IPS-15b (cell line): ENCODE data around the gene NRSN2.

Source experiments
- H3K27me3 ChIP-seq: one replicate; pipeline ENCODE4 v1.6.1; 2013; ENCODE audit warnings: low read length; ENCODE audit not compliant: control insufficient read depth, insufficient read depth
- H3K36me3 ChIP-seq: one replicate; pipeline ENCODE4 v1.6.1; 2013; ENCODE audit warnings: low read length; ENCODE audit not compliant: control insufficient read depth, insufficient read depth
- H3K4me1 ChIP-seq: one replicate; pipeline ENCODE4 v1.6.1; 2013; ENCODE audit warnings: mild to moderate bottlenecking, low read length; ENCODE audit not compliant: control insufficient read depth, insufficient read depth
- H3K4me3 ChIP-seq: one replicate; pipeline ENCODE4 v1.5.1; 2013; ENCODE audit warnings: low read depth, low read length
- H3K9ac ChIP-seq: one replicate; pipeline ENCODE4 v1.6.1; 2013; ENCODE audit warnings: low read depth, mild to moderate bottlenecking, low read length
- H3K9me3 ChIP-seq: one replicate; pipeline ENCODE4 v1.6.1; 2013; ENCODE audit warnings: mild to moderate bottlenecking, low read length; ENCODE audit not compliant: control insufficient read depth, insufficient read depth

The NRSN2 gene, protein sequence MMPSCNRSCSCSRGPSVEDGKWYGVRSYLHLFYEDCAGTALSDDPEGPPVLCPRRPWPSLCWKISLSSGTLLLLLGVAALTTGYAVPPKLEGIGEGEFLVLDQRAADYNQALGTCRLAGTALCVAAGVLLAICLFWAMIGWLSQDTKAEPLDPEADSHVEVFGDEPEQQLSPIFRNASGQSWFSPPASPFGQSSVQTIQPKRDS

DNA sequence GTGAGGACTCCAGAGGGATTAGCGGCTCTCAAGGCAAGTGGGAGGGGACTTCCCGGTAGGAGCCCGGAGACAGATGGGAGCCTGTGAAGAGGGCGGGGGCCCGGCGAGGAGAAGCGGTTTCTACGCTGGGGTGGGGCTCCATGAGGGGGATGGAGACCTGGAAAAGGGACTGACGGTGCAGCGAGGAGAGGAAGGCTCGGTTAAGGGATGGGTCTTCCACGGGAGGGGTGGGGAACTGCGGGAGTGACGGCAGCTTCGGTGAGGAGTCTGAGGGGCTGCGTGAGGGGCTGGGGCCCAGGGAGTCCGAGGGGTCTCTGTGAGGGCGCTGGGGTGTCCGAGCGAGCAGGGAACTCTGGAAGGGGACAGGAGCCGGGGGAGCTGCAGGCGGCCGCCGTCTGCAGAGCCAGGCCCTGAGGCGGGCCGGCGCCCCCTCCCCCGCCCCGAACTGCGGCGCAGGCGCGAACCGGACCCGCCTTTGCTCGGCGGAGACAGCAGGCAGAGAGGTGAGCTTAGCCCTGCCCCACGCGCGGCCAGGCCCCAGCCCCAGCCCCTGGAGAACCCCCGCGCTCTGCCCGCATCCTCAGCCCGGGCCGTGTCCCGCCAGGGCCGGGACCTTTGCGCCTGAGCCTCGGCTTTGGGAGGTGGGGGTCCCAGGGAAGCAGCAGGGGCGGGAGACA is at the start of gene NRSN2:
Gene NRSN2, plus strand, starts transcription at position 472 of the 677 bp plus-strand sequence. CDS start 2,533 bp downstream, outside the sequence.
- Histone ChIP-seq H3K4me3 (peak within 1 kb of the TSS; percentile 69), H3K36me3 (no peaks in the 10 kb centered on the region), H3K9ac (peak within 1 kb of the TSS; percentile 73), H3K4me1 (peaks cover 14% of the 10 kb centered on the region), H3K27me3 (peaks cover 5% of the 10 kb centered on the region), H3K9me3 (no peaks in the 10 kb centered on the region)

DNA sequence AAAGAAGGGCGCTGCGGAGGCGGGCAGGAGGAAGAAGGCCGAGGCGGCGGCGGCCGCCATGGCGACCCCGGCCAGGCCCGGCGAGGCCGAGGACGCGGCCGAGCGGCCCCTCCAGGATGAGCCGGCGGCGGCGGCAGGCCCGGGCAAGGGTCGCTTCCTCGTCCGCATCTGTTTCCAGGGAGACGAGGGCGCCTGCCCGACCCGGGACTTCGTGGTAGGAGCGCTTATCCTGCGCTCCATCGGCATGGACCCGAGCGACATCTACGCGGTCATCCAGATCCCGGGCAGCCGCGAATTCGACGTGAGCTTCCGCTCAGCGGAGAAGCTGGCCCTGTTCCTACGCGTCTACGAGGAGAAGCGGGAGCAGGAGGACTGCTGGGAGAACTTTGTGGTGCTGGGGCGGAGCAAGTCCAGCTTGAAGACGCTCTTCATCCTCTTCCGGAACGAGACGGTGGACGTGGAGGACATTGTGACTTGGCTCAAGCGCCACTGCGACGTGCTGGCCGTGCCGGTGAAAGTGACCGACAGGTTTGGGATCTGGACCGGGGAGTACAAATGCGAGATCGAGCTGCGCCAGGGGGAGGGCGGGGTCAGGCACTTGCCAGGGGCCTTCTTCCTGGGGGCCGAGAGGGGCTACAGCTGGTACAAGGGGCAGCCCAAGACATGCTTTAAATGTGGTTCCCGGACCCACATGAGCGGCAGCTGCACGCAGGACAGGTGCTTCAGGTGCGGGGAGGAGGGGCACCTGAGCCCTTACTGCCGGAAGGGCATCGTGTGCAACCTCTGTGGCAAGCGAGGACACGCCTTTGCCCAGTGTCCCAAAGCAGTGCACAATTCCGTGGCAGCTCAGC is 48.8 kb upstream of the NRSN2 start:
- H3K4me1 ChIP-seq, result peaks cover 23% of the 10 kb centered on the region
- peak overlapping the region; percentile 72 for H3K4me3 ChIP-seq
- no peaks in the 10 kb centered on the region for H3K36me3 ChIP-seq
- H3K9ac ChIP-seq, result peak overlapping the region; percentile 29
- H3K9me3 ChIP-seq, result no peaks in the 10 kb centered on the region
- H3K27me3 ChIP-seq, result peaks cover 36% of the 10 kb centered on the region

DNA sequence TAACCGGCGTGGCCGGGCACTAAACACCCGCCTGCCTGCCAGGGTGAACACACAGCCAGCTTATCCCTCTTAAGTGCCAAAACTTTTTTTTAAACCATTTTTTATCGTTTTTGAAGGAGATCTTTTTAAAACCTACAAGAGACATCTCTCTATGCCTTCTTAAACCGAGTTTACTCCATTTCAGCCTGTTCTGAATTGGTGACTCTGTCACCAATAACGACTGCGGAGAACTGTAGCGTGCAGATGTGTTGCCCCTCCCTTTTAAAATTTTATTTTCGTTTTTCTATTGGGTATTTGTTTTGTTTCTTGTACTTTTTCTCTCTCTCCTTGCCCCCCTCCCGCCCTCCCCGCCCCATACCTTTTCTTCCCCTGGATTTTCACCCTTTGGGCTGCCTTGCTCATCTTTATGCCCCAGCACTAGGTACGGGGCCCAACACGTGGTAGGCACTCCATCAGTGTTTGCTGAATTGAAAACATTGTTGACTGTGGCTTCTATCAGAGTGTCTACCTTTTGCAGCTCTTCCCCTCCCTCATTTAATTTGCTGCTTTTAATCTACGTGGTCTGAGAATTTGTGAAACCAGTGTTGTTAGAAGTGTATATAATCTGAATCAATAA is 48.0 kb upstream of the NRSN2 start:
- no peaks in the 10 kb centered on the region for H3K36me3 ChIP-seq
- H3K4me1 ChIP-seq, result peaks cover 23% of the 10 kb centered on the region

DNA sequence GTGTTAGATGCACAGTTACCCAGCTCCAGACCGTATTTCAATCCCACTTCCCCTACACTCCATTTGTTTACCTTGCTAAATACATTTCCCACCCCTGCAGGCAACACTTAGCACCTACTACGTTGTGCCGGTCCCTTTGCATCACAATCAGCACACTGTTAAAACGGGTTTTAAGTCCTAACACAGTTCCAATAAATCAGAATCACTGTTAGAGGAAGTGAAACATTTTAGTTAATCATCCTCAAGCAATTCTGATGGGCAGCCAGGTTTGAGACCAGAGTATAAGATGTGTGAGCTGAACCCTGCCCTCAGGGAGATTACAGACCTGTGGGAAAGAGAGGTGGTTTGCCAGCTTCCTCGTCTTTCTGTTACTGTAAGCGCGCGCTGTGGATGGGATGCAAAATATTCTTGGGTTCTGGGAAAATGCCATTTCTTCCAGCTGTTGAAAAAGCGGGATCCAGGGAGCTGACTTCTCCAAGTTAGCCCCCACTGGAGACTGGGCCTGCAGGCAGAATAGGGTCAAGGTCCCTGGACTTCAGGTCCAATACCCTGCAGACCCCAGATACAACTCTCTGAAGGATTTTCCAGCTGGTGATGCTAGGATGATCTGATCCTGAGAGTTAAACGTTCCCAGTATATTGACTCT is 46.4 kb upstream of the NRSN2 start:
- H3K9ac ChIP-seq, result no peak overlapping the region
- H3K27me3 ChIP-seq, result peaks cover 17% of the 10 kb centered on the region
- H3K9me3 ChIP-seq, result no peaks in the 10 kb centered on the region
- H3K36me3 ChIP-seq, result no peaks in the 10 kb centered on the region
- peaks cover 23% of the 10 kb centered on the region for H3K4me1 ChIP-seq
- H3K4me3 ChIP-seq, result peak overlapping the region; percentile 72

More for the DNA sequence above, 48.0 kb upstream of the NRSN2 start:
- Histone ChIP-seq H3K9me3 (no peaks in the 10 kb centered on the region), H3K27me3 (peaks cover 32% of the 10 kb centered on the region), H3K4me3 (peak overlapping the region; percentile 72), H3K9ac (peak overlapping the region; percentile 29)

DNA sequence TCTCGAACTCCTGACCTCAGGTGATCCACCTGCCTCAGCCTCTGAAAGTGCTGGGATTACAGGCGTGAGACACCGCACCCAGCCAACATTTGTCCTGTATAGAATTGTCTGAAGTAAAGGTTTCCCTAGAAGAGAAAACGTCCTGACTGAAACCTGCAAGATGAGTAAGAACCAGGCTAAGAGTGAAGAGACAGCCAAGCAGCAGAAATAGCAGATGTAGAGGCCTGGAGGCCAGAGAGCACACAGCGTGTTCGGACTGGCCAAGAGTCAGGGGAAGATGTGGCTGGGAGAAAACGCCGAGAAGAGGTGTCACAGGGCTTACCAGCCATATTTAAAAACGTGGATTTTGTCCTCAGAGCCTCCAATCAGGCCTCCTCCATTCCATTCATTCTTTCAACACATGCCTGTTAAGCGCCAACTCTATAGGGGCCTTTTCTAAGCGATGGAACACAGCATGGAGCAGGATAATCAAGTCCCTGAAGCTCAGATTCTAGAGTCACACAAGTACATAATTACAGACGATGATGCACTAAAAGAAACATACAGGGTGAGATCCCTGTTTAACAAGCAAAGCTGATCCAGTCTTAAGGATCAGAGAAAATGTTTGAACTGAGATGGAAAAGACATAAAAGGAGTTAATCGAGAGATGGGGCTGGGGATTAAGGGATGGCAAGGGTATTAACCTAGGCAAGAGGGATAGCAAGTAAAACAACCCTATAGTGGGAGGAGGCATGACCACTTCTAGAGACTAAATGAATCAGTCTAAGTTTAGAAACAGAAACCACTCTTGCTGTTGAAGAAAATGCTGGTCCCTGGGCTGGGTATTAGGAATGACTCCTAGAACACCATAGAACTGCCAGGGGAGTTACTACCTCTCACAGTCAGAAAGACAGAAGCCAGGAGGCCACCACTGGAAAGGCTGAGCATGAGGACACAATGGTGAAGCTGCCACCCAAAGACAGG is 44.7 kb upstream of the NRSN2 start:
- H3K9ac ChIP-seq, result no peak overlapping the region
- H3K4me1 ChIP-seq, result peaks cover 23% of the 10 kb centered on the region
- H3K27me3 ChIP-seq, result peaks cover 7% of the 10 kb centered on the region
- no peaks in the 10 kb centered on the region for H3K9me3 ChIP-seq
- H3K36me3 ChIP-seq, result no peaks in the 10 kb centered on the region
- no peak overlapping the region for H3K4me3 ChIP-seq

DNA sequence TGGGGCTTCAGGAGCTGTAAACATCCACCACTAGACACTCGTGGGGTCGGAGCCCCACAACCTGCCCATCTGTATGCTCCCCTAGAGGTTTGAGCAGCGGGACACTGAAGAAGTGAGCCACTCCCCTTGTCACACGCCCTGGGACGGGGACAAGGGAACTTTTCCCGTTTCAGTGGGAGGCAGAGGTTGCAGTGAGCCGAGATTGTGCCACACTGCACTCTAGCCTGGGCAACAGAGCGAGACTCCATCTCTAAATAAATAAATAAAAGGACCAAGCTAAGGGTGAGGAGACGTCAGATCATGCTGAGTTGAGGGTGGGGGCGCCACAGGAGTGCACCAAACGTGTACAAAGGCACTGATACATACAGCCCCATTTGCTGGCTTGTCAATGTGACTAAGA is 41.2 kb upstream of the NRSN2 start:
- Histone ChIP-seq H3K9ac (no peak overlapping the region), H3K4me3 (no peak overlapping the region), H3K9me3 (no peaks in the 10 kb centered on the region), H3K4me1 (peaks cover 18% of the 10 kb centered on the region), H3K27me3 (peaks cover 7% of the 10 kb centered on the region), H3K36me3 (no peaks in the 10 kb centered on the region)

DNA sequence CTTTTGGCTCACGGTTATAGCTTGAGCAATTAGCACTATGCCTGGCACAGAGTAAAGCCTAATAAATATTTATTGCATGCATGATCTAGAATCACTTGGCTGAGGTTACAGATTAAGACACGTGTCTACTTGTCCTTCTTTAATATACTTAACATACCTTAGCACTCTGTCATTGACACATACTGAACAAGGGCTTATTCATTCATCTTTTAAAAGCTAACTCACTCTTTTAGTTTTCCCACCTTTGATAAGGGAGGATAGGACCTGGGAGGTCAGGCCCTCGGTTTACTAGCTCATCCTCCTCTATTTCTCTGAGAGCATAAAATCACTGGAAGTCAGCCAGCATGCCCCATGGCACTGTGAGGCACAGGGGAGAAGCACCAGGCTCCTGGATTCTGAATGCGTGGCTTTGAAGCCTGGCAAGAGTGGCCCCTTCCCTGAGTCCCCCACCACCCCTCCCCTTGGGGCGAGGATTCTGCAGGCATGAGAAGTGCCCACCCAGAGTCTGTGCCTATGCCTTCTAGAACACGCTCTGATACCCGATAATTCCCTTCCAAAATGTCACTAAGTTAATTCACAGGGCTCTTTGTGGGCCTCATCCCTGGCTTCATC is 38.4 kb upstream of the NRSN2 start:
- no peaks in the 10 kb centered on the region for H3K36me3 ChIP-seq
- no peaks in the 10 kb centered on the region for H3K9me3 ChIP-seq
- peaks cover 2% of the 10 kb centered on the region for H3K27me3 ChIP-seq
- peaks cover 3% of the 10 kb centered on the region for H3K4me1 ChIP-seq
- H3K9ac ChIP-seq, result no peak overlapping the region
- H3K4me3 ChIP-seq, result no peak overlapping the region

DNA sequence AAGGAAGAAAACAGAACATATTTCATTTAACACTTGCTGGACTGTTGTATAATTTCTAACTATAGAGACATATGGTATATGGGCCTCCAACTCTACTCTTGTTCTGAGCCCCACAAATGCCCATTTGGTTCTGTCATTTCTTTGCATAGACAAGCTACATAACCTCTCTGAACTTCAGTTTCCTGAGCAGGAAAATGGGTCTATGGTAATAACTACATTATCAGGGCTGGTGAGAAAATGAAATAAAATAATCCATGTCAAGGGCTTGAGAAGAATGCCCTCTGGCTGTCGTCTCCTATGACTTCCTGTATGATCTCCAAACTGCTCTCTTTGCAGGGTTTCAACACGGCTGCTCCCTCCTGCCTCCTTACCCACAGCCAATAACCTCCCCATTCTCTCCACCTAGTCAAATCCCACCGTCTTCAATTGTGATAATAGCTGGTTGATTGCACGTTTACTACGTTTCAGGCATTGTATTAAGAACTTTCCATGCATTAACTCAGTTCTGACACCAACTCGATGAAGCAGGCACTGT is 37.5 kb upstream of the NRSN2 start:
- Histone ChIP-seq H3K27me3 (no peaks in the 10 kb centered on the region), H3K4me1 (peaks cover 3% of the 10 kb centered on the region), H3K4me3 (peak overlapping the region; percentile 68), H3K9me3 (no peaks in the 10 kb centered on the region), H3K9ac (peak overlapping the region; percentile 3), H3K36me3 (no peaks in the 10 kb centered on the region)

DNA sequence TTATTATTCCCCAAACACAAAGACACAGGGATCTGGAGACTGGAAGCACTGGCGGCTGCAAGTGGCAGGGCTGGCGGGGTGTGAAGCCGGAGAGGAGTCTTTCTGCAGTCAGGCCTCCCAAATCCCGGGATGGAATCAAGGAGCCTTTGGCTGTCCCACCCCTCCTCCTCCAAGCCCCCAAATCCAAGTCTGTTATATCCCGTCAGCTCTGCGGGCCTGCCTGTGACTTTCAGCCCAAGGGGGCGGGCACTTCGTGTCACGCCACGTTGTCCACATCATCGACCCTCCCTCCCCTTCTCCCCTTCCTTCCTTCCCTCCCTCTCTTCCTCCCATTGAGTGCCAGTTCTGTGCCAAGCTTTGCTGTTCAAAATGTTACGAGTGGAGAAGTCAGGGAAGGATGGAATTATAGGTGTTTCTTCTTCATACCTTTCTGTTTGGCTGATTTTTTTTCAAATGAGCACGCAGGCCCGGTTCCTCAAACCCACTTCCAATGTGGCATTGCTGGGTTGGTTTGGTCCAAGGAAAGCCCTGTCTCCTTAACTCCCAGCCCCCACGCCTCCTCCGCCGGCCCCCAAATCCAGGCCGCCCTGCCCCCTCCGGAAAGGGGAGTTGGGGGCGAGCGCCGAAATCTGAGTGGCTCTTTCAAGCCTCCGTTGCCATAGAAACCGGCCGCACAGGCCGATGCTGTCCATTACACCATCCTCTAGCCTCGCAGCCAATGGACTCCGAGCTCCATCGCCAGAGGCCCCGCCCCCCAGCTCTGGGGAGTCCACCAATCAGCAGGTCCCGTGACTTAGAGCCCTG is 36.9 kb upstream of the NRSN2 start:
- H3K9me3 ChIP-seq, result no peaks in the 10 kb centered on the region
- peak overlapping the region; percentile 3 for H3K9ac ChIP-seq
- H3K4me1 ChIP-seq, result peaks cover 3% of the 10 kb centered on the region
- peak overlapping the region; percentile 68 for H3K4me3 ChIP-seq
- no peaks in the 10 kb centered on the region for H3K27me3 ChIP-seq
- no peaks in the 10 kb centered on the region for H3K36me3 ChIP-seq
